Globus pallidus (tissue), 1 donor: Measurements from ENCODE around the gene SLC30A2.

Experiments used
- DNase-seq: peaks from one replicate; pipeline ENCODE4 v3.0.0-alpha.2; 2015; ENCODE audit warnings: low spot score

Gene SLC30A2

GRCh38 chr1:26041401-26041800 lies 4.5 kb downstream of the SLC30A2 start:
- DNase-seq = no peak

- DNase-seq = no peak
Observed at GRCh38 chr1:26038904-26039303, 7.0 kb downstream of the SLC30A2 start.

- no peak for DNase-seq
Observed at GRCh38 chr1:26038477-26038876, 7.4 kb downstream of the SLC30A2 start.

GRCh38 chr1:26037904-26038303 lies 8.0 kb downstream of the SLC30A2 start:
- no peak for DNase-seq

GRCh38 chr1:26036756-26037281 lies 9.1 kb downstream of the SLC30A2 start:
- DNase-seq = no peak

GRCh38 chr1:26035959-26036755 lies 9.8 kb downstream of the SLC30A2 start:
- DNase-seq = peak; percentile 65

GRCh38 chr1:26035203-26035958 lies 10.5 kb downstream of the SLC30A2 start:
- peak; percentile 92 for DNase-seq

GRCh38 chr1:26034504-26035202 lies 11.3 kb downstream of the SLC30A2 start:
- DNase-seq = no peak

GRCh38 chr1:26032656-26033357 lies 13.1 kb downstream of the SLC30A2 start:
- DNase-seq = no peak

- DNase-seq = no peak
Observed at GRCh38 chr1:26031611-26032220, 14.2 kb downstream of the SLC30A2 start.

GRCh38 chr1:26031196-26031595 lies 14.7 kb downstream of the SLC30A2 start:
- DNase-seq = no peak

GRCh38 chr1:26029864-26030481 lies 15.9 kb downstream of the SLC30A2 start:
- DNase-seq = no peak

GRCh38 chr1:26029054-26029863 lies 16.7 kb downstream of the SLC30A2 start:
- no peak for DNase-seq

- peak; percentile 14 for DNase-seq
Observed at GRCh38 chr1:26028490-26028980, 17.4 kb downstream of the SLC30A2 start.

- no peak for DNase-seq
Observed at GRCh38 chr1:26027716-26028489, 18.0 kb downstream of the SLC30A2 start.

- no peak for DNase-seq
Observed at GRCh38 chr1:26025517-26025916, 20.4 kb downstream of the SLC30A2 start.

- no peak for DNase-seq
Observed at GRCh38 chr1:26025060-26025459, 20.9 kb downstream of the SLC30A2 start.

GRCh38 chr1:26023826-26024225 lies 22.1 kb downstream of the SLC30A2 start:
- no peak for DNase-seq

GRCh38 chr1:26023009-26023408 lies 22.9 kb downstream of the SLC30A2 start:
- DNase-seq = no peak
